ENCODE results near the gene ANXA2R.
"Not testable (repeated sequence)": the region's sequence is repeated elsewhere in the genome, so short reads cannot be mapped to it uniquely, and the experiment has no call there.

ANXA2R gene

GRCh38 chr5:43060020-43060419 is 19.9 kb upstream of the ANXA2R start:
- DNase-seq = not testable (repeated sequence)

DNA sequence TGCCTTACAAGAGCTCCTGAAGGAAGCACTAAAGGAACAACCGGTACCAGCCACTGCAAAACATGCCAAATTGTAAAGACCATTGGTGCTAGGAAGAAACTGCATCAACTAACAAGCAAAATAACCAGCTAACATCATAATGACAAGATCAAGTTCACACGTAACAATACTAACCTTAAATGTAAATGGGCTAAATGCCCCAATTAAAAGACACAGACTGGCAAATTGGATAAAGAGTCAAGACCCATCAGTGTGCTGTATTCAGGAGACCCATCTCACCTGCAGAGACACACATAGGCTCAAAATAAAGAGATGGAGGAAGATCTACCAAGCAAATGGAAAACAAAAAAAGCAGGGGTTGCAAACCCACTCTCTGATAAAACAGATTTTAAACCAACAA is 15.0 kb upstream of the ANXA2R start:
- DNase-seq = not testable (repeated sequence)

DNA sequence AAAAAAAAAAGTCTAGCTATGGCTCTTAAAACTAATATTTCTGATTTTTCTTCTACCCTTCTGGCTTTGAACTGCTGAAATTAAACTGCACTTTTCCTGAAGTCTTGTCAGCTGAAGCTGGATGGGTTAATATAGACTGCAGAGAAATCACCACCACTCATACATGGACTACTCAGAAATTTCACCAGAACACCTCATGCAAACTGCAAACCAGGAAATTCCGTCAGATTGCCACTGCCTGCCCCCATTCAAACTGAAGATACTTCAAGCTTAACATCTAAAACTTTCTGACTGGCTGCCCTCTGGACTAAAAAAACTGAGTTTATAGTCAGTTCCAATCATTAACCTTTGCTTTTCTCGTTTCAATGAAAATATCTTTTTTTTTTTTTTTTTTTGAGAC is 11.6 kb upstream of the ANXA2R start:
- DNase-seq = no peak

DNA sequence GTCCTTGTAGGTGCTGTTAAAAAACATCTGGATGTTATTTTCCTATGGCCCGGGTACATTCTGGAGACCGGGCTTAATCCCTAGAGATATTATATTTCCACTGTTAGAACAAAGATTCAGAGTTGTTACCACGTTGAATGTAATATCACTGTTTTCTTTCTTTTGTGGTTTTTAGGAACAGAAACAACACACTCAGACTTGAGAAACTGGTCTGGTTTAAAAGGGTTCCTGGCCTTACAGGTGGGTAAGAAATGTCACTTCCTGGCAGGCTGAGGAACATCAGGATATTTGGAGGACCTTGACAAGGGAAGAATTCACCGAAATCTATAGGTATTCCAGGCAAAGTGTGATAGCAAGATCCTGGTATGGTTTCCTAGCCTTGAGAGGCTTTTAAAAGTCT is 10.3 kb upstream of the ANXA2R start:
- no peak for DNase-seq

GRCh38 chr5:43049236-43049635 is 9.1 kb upstream of the ANXA2R start:
- no peak for DNase-seq

- DNase-seq = no peak
Observed at GRCh38 chr5:43046474-43046873, 6.4 kb upstream of the ANXA2R start.

DNA sequence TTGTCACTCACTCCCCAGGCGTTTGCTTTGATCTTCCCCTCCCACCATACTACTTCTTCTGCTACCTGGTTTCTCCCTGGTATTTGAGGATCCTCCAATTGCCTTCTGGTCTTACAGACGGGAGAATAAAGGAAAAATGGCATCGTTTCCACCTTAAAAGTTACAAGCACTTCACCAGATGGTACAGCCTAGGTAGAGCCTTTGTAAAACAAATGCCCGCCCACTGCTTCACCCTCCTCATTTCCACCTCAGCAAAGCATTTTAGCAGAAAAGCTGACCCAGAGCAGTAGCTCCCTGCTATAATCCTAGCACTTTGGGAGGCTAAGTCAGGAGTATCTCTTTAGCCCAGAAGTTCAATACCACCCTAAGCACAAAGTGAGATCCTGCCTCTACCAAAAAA is 5.1 kb upstream of the ANXA2R start:
- DNase-seq = no peak

DNA sequence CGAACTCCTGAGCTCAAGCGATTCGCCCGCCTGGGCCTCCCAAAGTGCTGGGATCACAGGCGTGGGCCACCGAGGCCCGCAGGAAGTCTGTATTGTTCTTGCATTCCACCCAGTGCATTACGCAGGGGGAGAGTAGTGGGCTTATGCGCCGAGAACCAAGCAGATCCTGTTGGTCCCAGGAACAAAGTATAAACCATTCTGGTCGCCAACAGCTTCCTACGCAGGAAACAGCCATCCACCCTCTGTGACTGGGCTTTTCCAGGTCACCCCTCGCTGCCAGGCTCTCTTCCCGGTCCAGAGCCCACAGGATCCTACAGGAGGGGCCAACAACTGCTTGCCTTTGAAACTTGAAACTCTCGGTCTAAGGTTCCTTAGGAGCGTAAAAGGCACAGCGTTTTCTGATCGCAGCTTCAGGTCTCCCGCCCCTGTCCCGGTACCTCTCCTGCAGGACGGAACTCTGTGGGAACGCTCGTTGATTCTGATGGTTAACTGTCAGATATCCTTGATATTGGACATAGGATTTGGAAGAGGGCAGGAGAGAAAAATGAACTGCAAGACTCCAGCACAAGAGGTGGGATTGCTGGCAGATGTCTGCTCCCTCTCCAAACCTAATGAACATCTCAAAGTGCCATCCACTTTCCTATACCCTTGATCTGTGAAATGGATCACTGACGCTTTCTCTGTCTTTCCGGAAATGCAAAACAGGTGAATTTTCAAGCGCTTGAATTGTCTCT is 4.2 kb upstream of the ANXA2R start:
- DNase-seq = no peak

DNA sequence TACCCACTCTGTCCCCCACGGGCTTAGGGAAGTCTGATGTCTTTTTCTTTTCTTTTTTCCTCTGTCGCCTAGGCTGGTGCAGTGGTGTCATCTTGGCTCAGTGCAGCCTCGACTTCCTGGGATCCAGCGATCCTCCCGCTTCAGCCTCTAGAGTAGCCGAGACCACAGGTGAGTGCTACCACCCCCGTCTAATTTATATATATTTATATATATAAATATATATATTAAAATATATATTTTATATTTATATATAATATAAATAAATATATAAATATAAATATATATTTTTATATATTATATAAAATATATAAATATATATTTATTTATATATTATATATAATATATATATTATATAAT is 3.3 kb upstream of the ANXA2R start:
- no peak for DNase-seq

DNA sequence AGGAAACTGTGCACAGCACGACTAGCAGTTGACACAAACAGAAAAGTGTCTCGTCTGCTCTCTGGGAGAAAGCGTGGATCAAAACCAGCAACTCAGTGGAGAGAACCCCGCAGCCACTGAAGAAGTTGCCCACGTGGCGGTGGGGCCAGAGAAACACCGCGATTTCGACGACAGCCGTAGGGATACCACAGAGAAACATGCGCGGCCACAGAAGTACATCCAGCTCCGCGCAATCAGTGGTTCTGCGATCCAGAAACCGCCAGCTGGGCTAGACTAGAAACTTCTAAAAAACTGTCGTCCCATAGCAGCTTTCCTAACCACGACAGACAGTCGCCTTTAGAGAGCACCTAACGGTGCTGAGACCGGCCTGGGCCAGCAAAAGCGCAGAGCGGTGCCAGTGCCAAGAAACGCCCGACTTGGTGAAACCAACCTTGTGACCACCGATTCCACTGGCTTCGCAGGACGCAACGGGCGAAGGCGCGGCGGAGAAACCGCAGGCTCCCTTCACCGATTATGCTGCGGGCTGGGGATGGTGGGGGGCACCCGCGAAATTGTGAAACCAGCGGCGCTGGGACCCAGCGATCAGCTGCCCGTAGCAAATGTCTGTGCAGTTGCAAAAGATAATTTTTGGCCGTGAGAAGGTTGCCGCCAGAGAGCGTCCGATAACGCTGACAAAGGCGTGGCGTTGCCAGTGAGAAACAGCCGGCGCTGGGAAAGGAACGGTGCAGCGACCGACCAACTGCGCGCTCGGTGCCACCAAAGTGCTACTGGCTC is 2.7 kb upstream of the ANXA2R start:
- peak; percentile 74 to 79 for DNase-seq

DNA sequence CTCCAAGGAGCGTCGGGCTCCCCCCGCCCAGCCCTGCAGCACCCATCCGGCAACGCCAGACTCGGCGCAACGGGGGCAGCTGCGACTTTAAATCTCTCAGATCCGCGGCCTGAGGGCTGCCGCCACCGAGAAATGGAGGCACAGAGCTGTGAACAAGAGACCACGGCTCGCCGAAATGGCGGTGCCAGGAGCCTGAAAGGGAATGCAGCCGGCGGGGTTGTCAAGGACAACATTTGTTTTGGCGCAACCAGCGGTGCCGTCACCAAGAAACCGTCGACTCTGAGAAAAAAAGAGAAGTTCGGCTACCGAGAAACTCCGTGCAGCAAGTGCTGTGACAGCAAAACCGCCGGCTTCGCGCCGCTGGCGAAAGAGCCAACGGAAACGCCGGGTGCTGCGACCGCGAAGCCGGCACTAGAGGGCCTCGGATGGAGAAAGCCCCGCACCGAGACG is 2.1 kb upstream of the ANXA2R start:
- peak in 1 of 2 donors; percentile 79 for DNase-seq

DNA sequence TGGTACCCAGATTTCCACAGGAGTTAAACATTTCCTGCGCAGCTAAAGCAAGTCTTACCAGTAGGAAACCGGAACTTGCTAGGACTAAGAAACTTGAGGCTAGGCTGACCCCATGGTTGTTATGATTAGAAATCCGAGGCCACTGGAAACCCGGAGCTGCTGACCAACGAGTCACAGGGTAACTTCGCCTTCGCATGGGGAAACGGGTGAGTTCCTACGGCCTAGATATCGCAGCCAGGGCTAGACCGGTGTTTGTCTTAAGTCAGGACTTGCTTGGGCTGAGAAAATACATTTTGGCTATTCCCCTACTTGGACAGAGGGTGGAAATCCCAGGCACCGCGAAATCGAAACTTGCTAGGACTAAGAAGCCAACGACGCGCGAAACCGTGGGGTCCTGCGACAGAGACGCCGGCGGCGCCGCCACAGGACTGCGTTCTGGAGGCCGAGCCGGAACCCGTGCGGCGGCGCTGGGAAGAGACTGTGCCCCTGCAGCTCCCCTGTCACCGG is 1.6 kb upstream of the ANXA2R start:
- peak; percentile 76 to 77 for DNase-seq

DNA sequence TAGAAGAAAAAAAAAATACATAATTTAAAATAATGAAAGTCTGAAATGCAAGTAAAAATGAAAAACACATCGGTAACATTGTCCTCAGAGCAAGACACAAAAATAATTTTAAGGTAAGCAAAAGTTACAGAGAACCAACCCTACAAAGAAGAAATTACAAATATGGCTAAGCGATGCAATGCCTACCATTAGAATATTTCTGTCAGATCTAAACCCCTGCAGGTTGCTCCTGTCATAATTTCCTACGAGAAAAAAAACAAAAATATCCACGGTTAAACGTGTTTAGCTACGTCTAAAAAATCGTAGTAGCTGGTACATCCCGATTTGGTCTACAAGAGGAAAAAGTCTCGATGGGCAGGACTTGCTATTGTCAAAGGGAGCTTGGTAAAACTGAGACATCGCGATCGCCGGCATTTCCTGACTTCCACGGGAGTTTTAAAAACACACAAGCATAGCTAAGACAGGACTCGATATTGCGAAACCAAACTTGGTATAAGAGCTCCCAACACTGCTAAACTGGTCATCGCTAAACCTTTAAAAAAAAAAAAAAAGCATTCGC is 1.1 kb upstream of the ANXA2R start:
- DNase-seq = peak; percentile 57 to 70

- peak; percentile 42 to 65 for DNase-seq
Observed at GRCh38 chr5:43039471-43040286, 440 bp downstream of the ANXA2R start.

GRCh38 chr5:43039152-43039470 is 1.0 kb downstream of the ANXA2R start:
- DNase-seq = no peak

DNA sequence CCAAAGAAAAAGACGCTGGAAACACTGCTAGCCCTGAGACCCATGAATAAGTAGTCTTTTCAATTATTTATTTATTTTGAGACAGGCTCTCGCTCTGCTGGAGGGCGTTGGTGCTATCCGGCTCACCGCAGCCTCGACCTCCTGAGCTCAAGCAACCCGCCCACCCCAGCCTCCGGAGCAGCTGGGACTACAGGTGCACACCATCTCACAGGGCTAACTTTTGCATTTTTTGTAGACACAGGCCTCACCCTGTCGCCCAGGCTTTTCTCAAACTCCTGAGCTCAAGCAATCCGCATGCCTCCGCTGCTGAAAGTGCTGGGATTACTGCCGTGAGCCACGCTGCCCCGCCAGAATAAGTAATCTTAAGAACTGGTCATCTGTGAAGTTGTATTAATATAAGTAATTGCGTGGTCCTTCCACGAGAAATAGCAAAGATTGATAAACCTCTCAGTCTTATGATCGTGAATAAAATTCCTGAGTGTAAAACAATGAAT is 1.6 kb downstream of the ANXA2R start:
- DNase-seq = no peak

DNA sequence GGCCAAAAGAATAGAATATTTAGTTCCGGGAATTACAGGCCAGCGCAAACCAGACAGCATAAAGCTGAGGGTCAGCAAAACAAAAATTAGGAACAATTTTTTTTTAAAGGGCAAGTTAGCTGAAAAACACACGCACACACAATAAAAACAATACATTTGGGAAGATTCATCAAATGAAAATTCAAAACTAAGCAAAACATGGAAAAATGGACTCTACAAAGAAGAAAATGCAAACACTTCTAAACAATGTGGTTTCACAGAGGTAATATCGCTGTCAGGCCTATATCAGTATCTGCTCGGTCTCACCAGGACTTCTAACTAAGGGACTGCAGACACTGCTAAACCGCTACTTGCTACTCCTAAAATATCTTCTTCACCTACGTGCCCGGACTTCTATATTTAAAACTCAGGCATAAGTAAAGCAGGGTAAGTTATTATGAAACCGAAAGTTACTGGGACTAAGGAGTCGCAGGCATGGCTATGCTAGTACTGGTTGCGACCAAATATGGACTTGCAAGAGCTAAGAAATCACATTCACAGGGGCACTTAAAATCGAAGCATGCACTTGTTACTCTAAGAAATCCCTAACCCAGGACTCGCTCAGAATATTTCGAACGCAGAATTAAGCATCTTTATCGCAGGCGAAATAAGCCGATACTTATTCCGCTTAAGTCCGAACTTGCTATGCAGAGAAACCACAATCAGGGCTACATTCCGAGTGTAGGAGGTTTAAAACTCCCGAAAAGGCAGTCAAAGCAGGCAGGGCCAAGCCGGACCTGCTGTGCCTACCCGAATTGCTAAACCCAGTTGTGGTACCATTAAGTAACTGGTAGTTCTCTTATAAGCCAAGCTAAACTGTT is 2.3 kb downstream of the ANXA2R start:
- DNase-seq = peak in 1 of 2 donors; percentile 4

DNA sequence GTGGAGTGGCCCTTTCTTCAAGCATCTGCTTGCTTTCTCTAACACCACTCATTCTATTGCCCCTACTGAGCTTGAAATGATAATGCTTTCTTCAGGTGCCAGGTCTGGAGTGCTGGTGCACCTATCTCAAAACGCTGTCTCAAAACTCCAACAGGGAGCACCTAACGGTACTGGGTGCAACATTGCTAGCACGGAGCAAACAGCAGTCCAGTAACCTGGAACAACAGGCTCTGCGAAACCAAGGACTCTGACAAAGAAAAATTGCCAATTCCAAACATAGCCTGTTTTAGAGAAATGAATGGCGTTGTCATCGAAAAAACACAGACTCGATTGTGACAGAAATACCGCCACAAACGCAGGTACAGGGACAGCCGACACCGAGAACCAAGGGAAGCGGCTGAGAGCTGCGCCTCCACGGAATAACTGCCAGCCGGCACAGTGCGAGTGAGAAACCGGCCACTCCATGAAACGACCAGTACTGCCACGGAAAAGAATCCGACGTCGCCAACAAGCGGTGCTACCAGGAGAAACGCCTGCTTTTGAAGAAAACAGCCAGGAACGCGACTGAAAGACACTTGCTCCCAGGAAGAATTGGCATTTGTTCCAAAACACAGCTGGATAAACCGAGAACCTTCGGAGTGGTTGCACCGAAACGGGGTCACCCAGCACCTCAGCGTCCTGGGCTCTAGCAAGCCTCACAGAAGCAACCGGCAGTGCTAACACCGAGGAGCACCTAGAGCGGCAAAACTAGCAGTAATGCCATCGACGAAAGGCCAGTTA is 3.1 kb downstream of the ANXA2R start:
- no peak for DNase-seq

- no peak for DNase-seq
Observed at GRCh38 chr5:43036409-43036808, 3.7 kb downstream of the ANXA2R start.

GRCh38 chr5:43034591-43034968 is 5.5 kb downstream of the ANXA2R start:
- DNase-seq = no peak

Data from hippocampal formation (tissue), 2 donors.